Fibroblast of the conjunctiva (primary cell): ENCODE data around the gene BPIFB6.

Source experiments
- DNase-seq: peaks from one replicate; pipeline ENCODE4 v3.0.0-alpha.2; 2010; ENCODE audit warnings: low read depth

BPIFB6 gene

DNA sequence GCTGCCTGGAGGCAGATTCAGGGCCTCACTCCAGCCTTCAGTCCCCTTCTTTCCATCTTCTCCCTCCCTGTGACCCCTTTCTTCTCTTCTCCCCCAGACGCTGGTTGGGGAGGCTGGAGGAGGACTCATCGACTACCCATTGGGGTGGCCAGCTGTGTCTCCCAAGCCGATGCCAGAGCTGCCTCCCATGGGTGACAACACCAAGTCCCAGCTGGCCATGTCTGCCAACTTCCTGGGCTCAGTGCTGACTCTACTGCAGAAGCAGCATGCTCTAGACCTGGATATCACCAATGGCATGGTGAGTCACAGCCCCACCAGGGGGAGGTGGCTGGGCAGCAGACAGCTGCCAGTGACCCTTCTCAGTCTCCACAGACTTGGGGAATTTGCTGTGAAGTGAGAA is 60.9 kb downstream of the BPIFB6 start:
- DNase-seq, result no peak

DNA sequence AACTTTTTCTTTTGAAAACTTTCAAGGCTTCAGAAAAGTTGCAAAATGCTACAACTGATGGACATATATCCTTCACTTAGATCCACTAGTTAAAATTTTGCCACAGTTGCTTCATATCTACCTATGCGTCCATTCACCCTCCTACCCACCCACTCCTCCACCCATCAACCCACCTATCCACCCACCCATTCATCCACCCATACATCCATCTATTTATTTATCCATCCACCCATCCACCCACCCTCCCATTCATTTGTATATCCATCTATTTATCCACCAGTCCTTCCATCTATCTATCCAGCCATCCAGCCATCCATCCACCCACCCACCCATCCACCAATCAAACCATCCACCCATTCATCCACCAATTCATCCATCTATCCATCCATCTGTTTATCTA is 61.6 kb downstream of the BPIFB6 start:
- DNase-seq, result no peak

DNA sequence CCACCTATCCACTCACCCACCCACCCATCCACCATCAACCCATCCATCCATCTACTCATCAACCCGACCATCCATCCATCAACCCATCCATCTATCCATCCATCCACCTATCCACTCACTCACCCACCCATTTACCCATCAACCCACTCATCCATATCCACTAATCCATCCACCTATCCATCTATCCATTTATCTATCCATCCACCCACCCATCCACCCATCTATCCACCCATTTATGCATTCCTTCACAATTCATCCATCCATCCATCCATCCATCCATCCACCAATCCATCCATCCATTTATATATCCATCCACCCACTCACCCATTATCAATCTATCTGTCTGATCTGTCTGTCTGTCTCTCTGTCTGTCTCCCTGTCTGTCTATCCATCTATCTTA is 62.1 kb downstream of the BPIFB6 start:
- no peak for DNase-seq
